ENCODE measurements around the gene PRRT2. TPM values are rescaled to one million over a fixed set of nuclear protein-coding genes. Genes with fewer than 3 reads are reported as not detected.
"Not testable (repeated sequence)": the region's sequence is repeated elsewhere in the genome, so short reads cannot be mapped to it uniquely, and the experiment has no call there.

Gene PRRT2
- total RNA-seq, 1 experiment from 2014 or later, result 3.3 TPM

GRCh38 chr16:29790949-29791844 is 20.8 kb upstream of the PRRT2 start:
- no peak for DNase-seq (ENCODE audit: low spot score)

GRCh38 chr16:29791845-29792807 is 19.9 kb upstream of the PRRT2 start:
- DNase-seq (ENCODE audit: low spot score), result no peak

GRCh38 chr16:29793153-29793552 is 18.8 kb upstream of the PRRT2 start:
- not testable (repeated sequence) for DNase-seq (ENCODE audit: low spot score)

GRCh38 chr16:29794231-29794710 is 17.7 kb upstream of the PRRT2 start:
- no peak for DNase-seq (ENCODE audit: low spot score)

- no peak for DNase-seq (ENCODE audit: low spot score)
Measured at GRCh38 chr16:29802416-29802935, 9.5 kb upstream of the PRRT2 start.

GRCh38 chr16:29804020-29804419 is 8.0 kb upstream of the PRRT2 start:
- no peak for DNase-seq (ENCODE audit: low spot score)

- no peak for DNase-seq (ENCODE audit: low spot score)
Measured at GRCh38 chr16:29804455-29805231, 7.3 kb upstream of the PRRT2 start.

GRCh38 chr16:29805232-29806098 is 6.5 kb upstream of the PRRT2 start:
- peak; percentile 93 for DNase-seq (ENCODE audit: low spot score)

GRCh38 chr16:29806099-29806579 is 5.9 kb upstream of the PRRT2 start, which contains the start of gene MAZ:
MAZ (plus strand) TSS chr16:29806529; CDS start chr16:29806702, 173 bp downstream.
- DNase-seq (ENCODE audit: low spot score), result peak; percentile 80

- no peak for DNase-seq (ENCODE audit: low spot score)
Measured at GRCh38 chr16:29806641-29807425, 5.2 kb upstream of the PRRT2 start.

GRCh38 chr16:29807426-29808218 is 4.4 kb upstream of the PRRT2 start:
- peak; percentile 86 for DNase-seq (ENCODE audit: low spot score)

- DNase-seq (ENCODE audit: low spot score), result no peak
Measured at GRCh38 chr16:29808219-29808900, 3.6 kb upstream of the PRRT2 start.

GRCh38 chr16:29809031-29809747 is 2.8 kb upstream of the PRRT2 start:
- no peak for DNase-seq (ENCODE audit: low spot score)

GRCh38 chr16:29809850-29810698 is 1.9 kb upstream of the PRRT2 start:
- no peak for DNase-seq (ENCODE audit: low spot score)

GRCh38 chr16:29810699-29811169 is 1.3 kb upstream of the PRRT2 start:
- no peak for DNase-seq (ENCODE audit: low spot score)
